ES-I3 (cell line): Measurements from ENCODE around the gene HLA-DRB5.
"Not testable (repeated sequence)": the region's sequence is repeated elsewhere in the genome, so short reads cannot be mapped to it uniquely, and the experiment has no call there.

Experiments
- H3K36me3 ChIP-seq: 2 replicates; pipeline ENCODE4 v1.6.1; 2013; ENCODE audit warnings: mild to moderate bottlenecking, low read length, control low read depth, moderate library complexity; ENCODE audit not compliant: insufficient read depth
- H3K4me1 ChIP-seq: 2 replicates; pipeline ENCODE4 v1.6.1; 2013; ENCODE audit warnings: mild to moderate bottlenecking, control low read depth, low read length; ENCODE audit not compliant: insufficient read depth
- H3K9ac ChIP-seq: 2 replicates; pipeline ENCODE4 v1.6.1; 2013; ENCODE audit warnings: low read depth, mild to moderate bottlenecking, low read length, moderate library complexity
- H3K9me3 ChIP-seq: 2 replicates; pipeline ENCODE4 v1.6.1; 2013; ENCODE audit warnings: mild to moderate bottlenecking, low read length, moderate library complexity; ENCODE audit not compliant: control insufficient read depth, insufficient read depth

The HLA-DRB5 gene

GRCh38 chr6:32539839-32540238, 9.8 kb upstream of the HLA-DRB5 start:
- H3K9ac ChIP-seq = no peak overlapping the region
- no peaks in the 10 kb centered on the region for H3K4me1 ChIP-seq
- H3K36me3 ChIP-seq = no peaks in the 10 kb centered on the region
- H3K9me3 ChIP-seq = no peaks in the 10 kb centered on the region

GRCh38 chr6:32530431-32530793, 325 bp upstream of the HLA-DRB5 start:
- not testable (repeated sequence) for H3K9ac ChIP-seq, H3K4me1 ChIP-seq, H3K9me3 ChIP-seq, H3K36me3 ChIP-seq

GRCh38 chr6:32522302-32523047, 7.6 kb downstream of the HLA-DRB5 start:
- H3K9me3 ChIP-seq = no peaks in the 10 kb centered on the region
- H3K4me1 ChIP-seq = no peaks in the 10 kb centered on the region
- no peaks in the 10 kb centered on the region for H3K36me3 ChIP-seq
- no peak overlapping the region for H3K9ac ChIP-seq

- Histone ChIP-seq H3K4me1 (no peaks in the 10 kb centered on the region), H3K36me3 (no peaks in the 10 kb centered on the region), H3K9ac (no peak overlapping the region), H3K9me3 (no peaks in the 10 kb centered on the region)
These were observed 10.2 kb downstream of the HLA-DRB5 start for GRCh38 chr6:32519910-32520258.

- no peak overlapping the region for H3K9ac ChIP-seq
- H3K9me3 ChIP-seq = no peaks in the 10 kb centered on the region
- no peaks in the 10 kb centered on the region for H3K36me3 ChIP-seq
- no peaks in the 10 kb centered on the region for H3K4me1 ChIP-seq
These were observed 10.8 kb downstream of the HLA-DRB5 start for GRCh38 chr6:32519118-32519909.

- Histone ChIP-seq H3K9ac (no peak overlapping the region), H3K4me1 (no peaks in the 10 kb centered on the region), H3K36me3 (no peaks in the 10 kb centered on the region), H3K9me3 (no peaks in the 10 kb centered on the region)
These were observed 12.2 kb downstream of the HLA-DRB5 start for GRCh38 chr6:32517654-32518445.

- no peaks in the 10 kb centered on the region for H3K9me3 ChIP-seq
- no peak overlapping the region for H3K9ac ChIP-seq
- no peaks in the 10 kb centered on the region for H3K36me3 ChIP-seq
- no peaks in the 10 kb centered on the region for H3K4me1 ChIP-seq
These were observed 29.1 kb downstream of the HLA-DRB5 start for GRCh38 chr6:32501016-32501415.

- Histone ChIP-seq H3K9ac (no peak overlapping the region), H3K9me3 (no peaks in the 10 kb centered on the region), H3K4me1 (no peaks in the 10 kb centered on the region), H3K36me3 (no peaks in the 10 kb centered on the region)
These were observed 37.7 kb downstream of the HLA-DRB5 start for GRCh38 chr6:32492351-32492750.

- Histone ChIP-seq H3K9me3 (no peaks in the 10 kb centered on the region), H3K9ac (no peak overlapping the region), H3K4me1 (no peaks in the 10 kb centered on the region), H3K36me3 (no peaks in the 10 kb centered on the region)
These were observed 38.4 kb downstream of the HLA-DRB5 start for GRCh38 chr6:32491700-32492099.

- no peaks in the 10 kb centered on the region for H3K36me3 ChIP-seq
- no peak overlapping the region for H3K9ac ChIP-seq
- no peaks in the 10 kb centered on the region for H3K4me1 ChIP-seq
- H3K9me3 ChIP-seq = no peaks in the 10 kb centered on the region
These were observed 42.0 kb downstream of the HLA-DRB5 start for GRCh38 chr6:32488083-32488482.

GRCh38 chr6:32484614-32484998, 45.5 kb downstream of the HLA-DRB5 start:
- Histone ChIP-seq H3K9me3 (no peaks in the 10 kb centered on the region), H3K36me3 (no peaks in the 10 kb centered on the region), H3K4me1 (no peaks in the 10 kb centered on the region), H3K9ac (no peak overlapping the region)

- Histone ChIP-seq H3K9me3 (no peaks in the 10 kb centered on the region), H3K36me3 (no peaks in the 10 kb centered on the region), H3K4me1 (no peaks in the 10 kb centered on the region), H3K9ac (no peak overlapping the region)
These were observed 46.0 kb downstream of the HLA-DRB5 start for GRCh38 chr6:32483968-32484613.

- Histone ChIP-seq H3K4me1 (no peaks in the 10 kb centered on the region), H3K36me3 (no peaks in the 10 kb centered on the region), H3K9ac (no peak overlapping the region), H3K9me3 (no peaks in the 10 kb centered on the region; the same call in 1 of the 2 replicates)
These were observed 54.5 kb downstream of the HLA-DRB5 start for GRCh38 chr6:32475392-32476206.
